Activated CD4-positive, alpha-beta T cell treated with anti-CD3 and anti-CD28 coated beads, Interleukin-10, Interleukin-2, amounts not matched to agents 100 ng/mL and 50 ng/mL, durations not matched to agents 16 hours and 8 hours (primary cell): ENCODE results near the gene ACE.

Experiments
- DNase-seq: peaks from one replicate; pipeline ENCODE4 v3.0.0-alpha.2; 2020

The ACE gene

GRCh38 chr17:63517825-63518534 lies 41.1 kb downstream of the ACE start:
- no peak for DNase-seq

GRCh38 chr17:63519116-63519881 lies 42.4 kb downstream of the ACE start:
- no peak for DNase-seq

GRCh38 chr17:63519972-63520882 lies 43.4 kb downstream of the ACE start:
- DNase-seq, result no peak

- DNase-seq, result no peak
Observed at GRCh38 chr17:63523253-63523855, 46.5 kb downstream of the ACE start, which contains the start of gene KCNH6. KCNH6 (plus strand) TSS chr17:63523358; CDS start chr17:63523414, 56 bp downstream.

- no peak for DNase-seq
Observed at GRCh38 chr17:63524051-63524450, 47.2 kb downstream of the ACE start.

GRCh38 chr17:63525190-63525946 lies 48.5 kb downstream of the ACE start:
- DNase-seq, result no peak

GRCh38 chr17:63526861-63527260 lies 50.0 kb downstream of the ACE start:
- DNase-seq, result no peak

GRCh38 chr17:63528183-63528582 lies 51.3 kb downstream of the ACE start:
- DNase-seq, result no peak

- DNase-seq, result no peak
Observed at GRCh38 chr17:63529711-63530556, 53.1 kb downstream of the ACE start.

GRCh38 chr17:63530557-63531021 lies 53.7 kb downstream of the ACE start:
- no peak for DNase-seq

- DNase-seq, result no peak
Observed at GRCh38 chr17:63531022-63531965, 54.4 kb downstream of the ACE start.

- no peak for DNase-seq
Observed at GRCh38 chr17:63533433-63534077, 56.7 kb downstream of the ACE start.

GRCh38 chr17:63534078-63534570 lies 57.3 kb downstream of the ACE start:
- DNase-seq, result no peak

GRCh38 chr17:63534816-63535455 lies 58.1 kb downstream of the ACE start:
- DNase-seq, result no peak

GRCh38 chr17:63535640-63536039 lies 58.8 kb downstream of the ACE start:
- DNase-seq, result no peak

- no peak for DNase-seq
Observed at GRCh38 chr17:63537001-63537400, 60.1 kb downstream of the ACE start.

- DNase-seq, result no peak
Observed at GRCh38 chr17:63537991-63538692, 61.3 kb downstream of the ACE start.
